SK-N-SH (cell line): ENCODE measurements around the gene CEACAM16. TPM values are rescaled to one million over a fixed set of nuclear protein-coding genes. Genes with fewer than 3 reads are reported as not detected.

Experiments
- CTCF ChIA-PET: fragments of 300-600, 350-600 bp; formaldehyde crosslinking; extraction: SDS; loops from one replicate; lab custom pipeline; 2021; lab: Yijun Ruan, JAX
- POLR2A ChIA-PET: fragments of 350-600 bp; sonication (Branson Sonifier 250); formaldehyde crosslinking; extraction: SDS; loops from one replicate; lab custom pipeline; 2020; ENCODE audit warnings: antibody characterized with exemption, inconsistent platforms; lab: Yijun Ruan, JAX
- DNase-seq: peaks from one replicate; pipeline ENCODE4 v3.0.0; 2012
- H2AFZ ChIP-seq: fragments of 200-600 bp; sonication (generic); 2 replicates; pipeline ENCODE4 v1.8.1; 2016; ENCODE audit warnings: antibody characterized with exemption, mild to moderate bottlenecking, low read depth
- H3F3A ChIP-seq: fragments of 200-600 bp; sonication (generic); replicated peaks from 2 replicates; pipeline ENCODE3; 2016; ENCODE audit warnings: antibody characterized with exemption, mild to moderate bottlenecking; ENCODE audit not compliant: insufficient read depth
- H3K27ac ChIP-seq, 2 experiments: fragments of 200-500 bp in 1 of 2; fragments of 200-600 bp in 1 of 2; sonication (Bioruptor generic) in 1 of 2; sonication (generic), shearing (Covaris generic) in 1 of 2; 2 replicates each; pipeline versions ENCODE4 v1.5.1 to v1.6.1; 2014 to 2016; ENCODE audit warnings: low read depth in 2 of 2, inconsistent platforms in 1 of 2, low read length in 1 of 2, mild to moderate bottlenecking in 1 of 2, mixed read lengths in 1 of 2
- H3K27me3 ChIP-seq: fragments of 200-600 bp; sonication (generic), shearing (Covaris generic); 2 replicates; pipeline ENCODE4 v1.6.1; 2016; ENCODE audit warnings: mixed run types; ENCODE audit not compliant: insufficient read depth
- H3K36me3 ChIP-seq, 2 experiments: fragments of 200-500 bp in 1 of 2; fragments of 200-600 bp in 1 of 2; sonication (Bioruptor generic) in 1 of 2; sonication (generic) in 1 of 2; replicated peaks in 1 of 2; 2 replicates each; pipeline versions ENCODE3 to v1.5.1; 2014 to 2016; ENCODE audit warnings: low read length in 1 of 2, mild to moderate bottlenecking in 1 of 2; ENCODE audit not compliant: insufficient read depth in 2 of 2, control insufficient read depth in 1 of 2
- H3K4me1 ChIP-seq, 2 experiments: fragments of 200-500 bp in 1 of 2; fragments of 200-600 bp in 1 of 2; sonication (Bioruptor generic) in 1 of 2; sonication (generic), shearing (Covaris generic) in 1 of 2; 2 replicates each; pipeline versions ENCODE4 v1.5.1 to v1.6.1; 2014 to 2016; ENCODE audit warnings: low read depth in 1 of 2, low read length in 1 of 2, mixed run types in 1 of 2; ENCODE audit not compliant: insufficient read depth in 2 of 2, control insufficient read depth in 1 of 2
- H3K4me2 ChIP-seq: fragments of 200-600 bp; sonication (generic), shearing (Covaris generic); 2 replicates; pipeline ENCODE4 v1.6.1; 2017; ENCODE audit warnings: mixed run types
- H3K4me3 ChIP-seq, 2 experiments: fragments of 200-500 bp in 1 of 2; fragments of 200-600 bp in 1 of 2; sonication (Bioruptor generic) in 1 of 2; sonication (generic), shearing (Covaris generic) in 1 of 2; 2 replicates each; pipeline versions ENCODE4 v1.5.1 to v1.8.1; 2014 to 2016; ENCODE audit warnings: low read depth in 2 of 2, inconsistent platforms in 1 of 2, low read length in 1 of 2, mild to moderate bottlenecking in 1 of 2, mixed read lengths in 1 of 2, moderate library complexity in 1 of 2
- H3K79me2 ChIP-seq: fragments of 200-600 bp; sonication (generic); 2 replicates; pipeline ENCODE4 v1.8.1; 2017; ENCODE audit warnings: mild to moderate bottlenecking; ENCODE audit not compliant: insufficient read depth
- H3K9ac ChIP-seq: fragments of 200-600 bp; sonication (generic); 2 replicates; pipeline ENCODE4 v1.6.1; 2017; ENCODE audit warnings: mixed run types
- H3K9me2 ChIP-seq: fragments of 200-600 bp; sonication (generic); 2 replicates; pipeline ENCODE4 v1.6.1; 2017; ENCODE audit warnings: mixed run types
- H3K9me3 ChIP-seq: fragments of 200-600 bp; sonication (generic); 2 replicates; pipeline ENCODE4 v1.6.1; 2017; ENCODE audit warnings: mixed run types, mild to moderate bottlenecking, moderate library complexity
- H4K20me1 ChIP-seq: fragments of 200-600 bp; sonication (generic); 2 replicates; pipeline ENCODE4 v1.6.1; 2017; ENCODE audit warnings: mild to moderate bottlenecking, mixed run types; ENCODE audit not compliant: insufficient read depth
- EP300 ChIP-seq, 2 experiments: IDR thresholded peaks; 2 replicates each; pipeline versions ENCODE4 v1.4.0 to v1.6.1; 2012; ENCODE audit warnings: borderline replicate concordance in 1 of 2, low read depth in 1 of 2, low read length in 1 of 2
- FOSL2 ChIP-seq: IDR thresholded peaks from 2 replicates; pipeline ENCODE4 v1.4.0; 2012; ENCODE audit warnings: low read depth, mild to moderate bottlenecking, moderate library complexity, borderline replicate concordance
- FOXJ3 ChIP-seq: sonication (generic); formaldehyde crosslinking; IDR thresholded peaks from 2 replicates; pipeline ENCODE4 v1.5.1; 2020; ENCODE audit warnings: mild to moderate bottlenecking, missing genetic modification reagents
- FOXM1 ChIP-seq: IDR thresholded peaks from 2 replicates; pipeline ENCODE4 v1.4.0; 2012; ENCODE audit warnings: low read depth, mild to moderate bottlenecking
- GABPA ChIP-seq: IDR thresholded peaks from 2 replicates; pipeline ENCODE4 v1.4.0; 2012; ENCODE audit warnings: low read depth, mild to moderate bottlenecking
- GATA2 ChIP-seq: sonication (generic); formaldehyde crosslinking; IDR thresholded peaks from 2 replicates; pipeline ENCODE4 v1.5.0; 2020; ENCODE audit warnings: mild to moderate bottlenecking, missing genetic modification reagents
- JUND ChIP-seq: IDR thresholded peaks from 2 replicates; pipeline ENCODE4 v1.4.0; 2012
- MAX ChIP-seq: IDR thresholded peaks from 2 replicates; pipeline ENCODE4 v1.4.0; 2012; ENCODE audit warnings: low read depth
- MEF2A ChIP-seq: IDR thresholded peaks from 2 replicates; pipeline ENCODE4 v1.4.0; 2012; ENCODE audit warnings: low read depth, borderline replicate concordance
- MXI1 ChIP-seq: IDR thresholded peaks from 2 replicates; pipeline ENCODE4 v1.6.1; 2012; ENCODE audit warnings: mild to moderate bottlenecking, low read depth, low read length, improper control_type of control experiment
- NFIC ChIP-seq: IDR thresholded peaks from 2 replicates; pipeline ENCODE4 v1.4.0; 2012; ENCODE audit warnings: borderline replicate concordance
- RCOR1 ChIP-seq: fragments of 150-350 bp; IDR thresholded peaks from 2 replicates; pipeline ENCODE4 v1.6.1; 2017; ENCODE audit warnings: antibody characterized with exemption, low read length
- REST ChIP-seq: IDR thresholded peaks from 2 replicates; pipeline ENCODE4 v1.6.1; 2012; ENCODE audit warnings: mild to moderate bottlenecking, low read depth, low read length, moderate library complexity
- RFX5 ChIP-seq: IDR thresholded peaks from 2 replicates; pipeline ENCODE4 v1.6.1; 2012; ENCODE audit warnings: mild to moderate bottlenecking, improper control_type of control experiment, low read length
- RXRA ChIP-seq: IDR thresholded peaks from 2 replicates; pipeline ENCODE4 v1.4.0; 2012; ENCODE audit warnings: low read depth, mild to moderate bottlenecking, borderline replicate concordance
- SMC3 ChIP-seq: IDR thresholded peaks from 2 replicates; pipeline ENCODE4 v1.6.1; 2012; ENCODE audit warnings: low read depth, low read length, improper control_type of control experiment
- TAF1 ChIP-seq: IDR thresholded peaks from 2 replicates; pipeline ENCODE4 v1.6.1; 2012; ENCODE audit warnings: low read depth, mild to moderate bottlenecking, low read length, moderate library complexity, borderline replicate concordance
- TCF12 ChIP-seq: IDR thresholded peaks from 2 replicates; pipeline ENCODE4 v1.4.0; 2012
- TEAD4 ChIP-seq: IDR thresholded peaks from 2 replicates; pipeline ENCODE4 v1.4.0; 2012; ENCODE audit warnings: mild to moderate bottlenecking, borderline replicate concordance; ENCODE audit not compliant: insufficient read depth
- USF1 ChIP-seq: IDR thresholded peaks from 2 replicates; pipeline ENCODE4 v1.4.0; 2012; ENCODE audit warnings: low read depth, borderline replicate concordance
- WGBS: methylation state at CpG from one replicate; pipeline ENCODE4 v1.1.6; 2017; ENCODE audit warnings: low lambda C conversion rate; 5-methylcytosine and 5-hydroxymethylcytosine counted together
- polyA plus RNA-seq, 3 experiments: library from polyadenylated mRNA; depleted of rRNA; stranded (reverse); fragments of >200 nt; gene quantifications; 2 replicates each; pipeline ENCODE4 v1.2.3, GENCODE V29; 2012

CEACAM16 gene
- polyA plus RNA-seq, 1 of the 3 experiments (the other 2 are of a cell fraction) = not detected

GRCh38 chr19:44735011-44735410 lies 36.1 kb downstream of the CEACAM16 start:
- Histone ChIP-seq H3K36me3 (no peaks in the 10 kb centered on the region), H3K4me3 (no peak overlapping the region), H3K4me1 (no peaks in the 10 kb centered on the region; a peak in 1 of 4 replicates), H3K9me3 (no peaks in the 10 kb centered on the region), H3K79me2 (no peaks in the 10 kb centered on the region), H3K27me3 (no peaks in the 10 kb centered on the region), H3K9ac (no peak overlapping the region), H4K20me1 (no peaks in the 10 kb centered on the region), H3K9me2 (no peaks in the 10 kb centered on the region), H2AFZ (no peak overlapping the region), H3K4me2 (no peak overlapping the region), H3F3A (peaks cover 14% of the 10 kb centered on the region), H3K27ac (0 out of 4 replicates have a peak overlapping the region, but pooled peaks of 1 of the 2 experiments have one; percentile 7)
- peak; percentile 1 for DNase-seq
- TF ChIP-seq SMC3 (no peak), MEF2A (no peak), FOSL2 (peak; percentile 68), TCF12 (peak; percentile 63), GATA2 (no peak), USF1 (0 out of 2 replicates have a peak, but pooled peaks have one; percentile 11), JUND (peak; percentile 64), MAX (peak; percentile 79), EP300 (IDR thresholded peaks at IDR 0.05; ENCODE audit: borderline replicate concordance in 1 of 2, low read depth in 1 of 2, low read length in 1 of 2) (peak in 1 of 2 experiments; percentile 34; a peak in 1 of 4 replicates), RXRA (no peak)
- WGBS = 31% methylated on average over 5 of the region's 5 CpGs
- ChIA-PET CTCF (interaction anchor here (3.3 to 21.3 kb wide), 3 partner anchors 12 to 35 kb away, joined by 28 to 598 read pairs (median 92); partner anchors contain the start of gene CBLC), POLR2A (no interaction called here)

GRCh38 chr19:44737238-44738071 lies 38.5 kb downstream of the CEACAM16 start:
- POLR2A ChIA-PET = no interaction called here
- no peak for DNase-seq
- Histone ChIP-seq H3F3A (peaks cover 21% of the 10 kb centered on the region), H3K79me2 (no peaks in the 10 kb centered on the region), H3K4me1 (peaks cover 3 to 5% of the 10 kb centered on the region in 2 experiments; a peak in 3 of 4 replicates), H3K4me2 (no peak overlapping the region), H3K27ac (no peak overlapping the region), H2AFZ (no peak overlapping the region), H3K9me3 (no peaks in the 10 kb centered on the region), H3K27me3 (no peaks in the 10 kb centered on the region), H3K36me3 (no peaks in the 10 kb centered on the region), H4K20me1 (no peaks in the 10 kb centered on the region), H3K9me2 (no peaks in the 10 kb centered on the region), H3K4me3 (no peak overlapping the region), H3K9ac (no peak overlapping the region)
- WGBS = 42% methylated on average over 13 of the region's 13 CpGs
- CTCF ChIA-PET = interaction anchor here (1.5 to 11.9 kb wide), 2 partner anchors 14 to 47 kb away, joined by 3 to 92 read pairs; no protein-coding TSS in a partner anchor
- TF ChIP-seq REST (no peak), JUND (no peak), FOXJ3 (no peak), FOSL2 (no peak), GABPA (no peak), RCOR1 (no peak), MXI1 (no peak), TAF1 (no peak), FOXM1 (no peak), TEAD4 (no peak), RFX5 (no peak), NFIC (no peak), MEF2A (no peak), USF1 (no peak)
